ENCODE results near the gene CAST. TPM values are rescaled to one million over a fixed set of nuclear protein-coding genes. Genes with fewer than 3 reads are reported as not detected.
A peak's percentile ranks its signal among the peaks of the same experiment; 100 is the strongest.

CAST gene
- total RNA-seq, 2 donors from 2014 or later: 33.5 to 36.2 TPM

DNA sequence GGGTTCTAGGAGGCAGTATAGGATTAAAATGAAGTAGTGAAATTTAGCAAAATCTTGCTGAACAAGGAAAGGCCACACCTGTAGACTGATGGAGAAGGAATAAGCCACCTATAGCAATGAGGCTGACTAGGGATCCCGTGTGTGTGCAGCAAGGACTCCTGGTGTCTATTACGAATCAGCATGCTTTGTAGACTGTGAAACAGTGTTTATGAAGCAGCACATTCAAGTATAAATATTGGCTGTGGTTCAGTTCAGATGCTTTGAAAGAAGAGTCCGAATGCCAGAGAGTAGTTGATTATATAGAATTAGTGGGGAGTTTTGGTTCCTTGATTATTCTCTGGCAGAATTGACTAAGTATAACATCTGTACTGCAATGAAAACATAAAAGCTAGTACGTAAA is 41.8 kb downstream of the CAST start:
- TF ChIP-seq, protein P1, sequence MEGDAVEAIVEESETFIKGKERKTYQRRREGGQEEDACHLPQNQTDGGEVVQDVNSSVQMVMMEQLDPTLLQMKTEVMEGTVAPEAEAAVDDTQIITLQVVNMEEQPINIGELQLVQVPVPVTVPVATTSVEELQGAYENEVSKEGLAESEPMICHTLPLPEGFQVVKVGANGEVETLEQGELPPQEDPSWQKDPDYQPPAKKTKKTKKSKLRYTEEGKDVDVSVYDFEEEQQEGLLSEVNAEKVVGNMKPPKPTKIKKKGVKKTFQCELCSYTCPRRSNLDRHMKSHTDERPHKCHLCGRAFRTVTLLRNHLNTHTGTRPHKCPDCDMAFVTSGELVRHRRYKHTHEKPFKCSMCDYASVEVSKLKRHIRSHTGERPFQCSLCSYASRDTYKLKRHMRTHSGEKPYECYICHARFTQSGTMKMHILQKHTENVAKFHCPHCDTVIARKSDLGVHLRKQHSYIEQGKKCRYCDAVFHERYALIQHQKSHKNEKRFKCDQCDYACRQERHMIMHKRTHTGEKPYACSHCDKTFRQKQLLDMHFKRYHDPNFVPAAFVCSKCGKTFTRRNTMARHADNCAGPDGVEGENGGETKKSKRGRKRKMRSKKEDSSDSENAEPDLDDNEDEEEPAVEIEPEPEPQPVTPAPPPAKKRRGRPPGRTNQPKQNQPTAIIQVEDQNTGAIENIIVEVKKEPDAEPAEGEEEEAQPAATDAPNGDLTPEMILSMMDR (conservative IDR thresholded peaks at IDR 0.05): no peak
- Mint-ChIP-seq H3K4me3 (peak overlapping the region; percentile 85), H3K9me3 (no peaks in the 10 kb centered on the region), H3K36me3 (ENCODE audit: low read depth) (no peaks in the 10 kb centered on the region), H3K27ac (no peak overlapping the region), H3K27me3 (ENCODE audit: insufficient read depth) (peaks cover 24% of the 10 kb centered on the region), H3K4me1 (peaks cover 8% of the 10 kb centered on the region)
- Histone ChIP-seq H3K36me3 (ENCODE audit: control insufficient read depth, insufficient read depth, low read length) (no peaks in the 10 kb centered on the region), H3K27me3 (ENCODE audit: control insufficient read depth, insufficient read depth, low read length, poor library complexity, severe bottlenecking) (no peaks in the 10 kb centered on the region), H3K4me1 (ENCODE audit: control insufficient read depth, insufficient read depth, low read length) (no peaks in the 10 kb centered on the region), H3K4me3 (ENCODE audit: low read length) (peak overlapping the region; percentile 83), H3K27ac (ENCODE audit: low read depth, low read length) (no peak overlapping the region), H3K9me3 (ENCODE audit: control insufficient read depth, low read length) (no peaks in the 10 kb centered on the region), H3K9ac (ENCODE audit: extremely low read depth, low read length, poor library complexity, severe bottlenecking) (no peak overlapping the region)
- 89 to 94% methylated on average over 3 to 4 of the region's 4 CpGs for WGBS, 2 experiments (ENCODE audit: insufficient coverage in 1 of 2, insufficient read length in 1 of 2)
- DNase-seq: no peak

DNA sequence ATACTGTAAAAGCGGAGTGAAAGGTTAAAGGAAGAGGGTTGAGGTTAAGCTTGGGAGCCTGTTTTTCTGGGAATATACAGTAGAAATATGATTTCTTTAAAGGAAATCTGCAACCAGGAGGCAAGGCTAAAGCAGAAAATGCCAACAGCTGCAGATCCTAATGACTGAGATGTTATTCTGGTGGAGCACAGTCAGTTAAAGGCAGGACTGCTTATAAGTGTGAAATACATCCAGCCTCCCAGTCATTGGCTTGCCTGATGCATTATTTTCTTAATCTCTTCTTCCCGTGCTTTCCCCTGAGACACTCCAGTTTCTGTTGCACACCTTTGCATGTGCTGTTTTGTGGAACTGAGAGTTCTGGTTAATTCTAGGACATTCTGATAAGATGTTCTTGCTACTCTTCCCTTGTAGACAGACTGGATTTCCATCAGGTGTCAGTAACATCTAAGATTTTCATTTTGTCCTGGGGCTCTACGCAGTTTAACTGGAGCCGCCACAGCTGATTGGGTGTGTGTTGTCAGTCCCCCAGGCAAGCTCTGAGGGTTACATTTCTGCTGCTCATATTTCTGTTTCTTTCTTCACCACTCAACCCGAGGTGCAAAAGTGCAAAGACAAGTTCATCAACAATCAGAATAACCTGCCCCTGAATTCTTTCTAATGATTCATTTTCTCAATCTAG is 44.4 kb downstream of the CAST start:
- Histone ChIP-seq H3K27ac (ENCODE audit: low read depth, low read length) (no peak overlapping the region), H3K27me3 (ENCODE audit: control insufficient read depth, insufficient read depth, low read length, poor library complexity, severe bottlenecking) (no peaks in the 10 kb centered on the region), H3K9ac (ENCODE audit: extremely low read depth, low read length, poor library complexity, severe bottlenecking) (no peak overlapping the region), H3K36me3 (ENCODE audit: control insufficient read depth, insufficient read depth, low read length) (no peaks in the 10 kb centered on the region), H3K4me3 (ENCODE audit: low read length) (no peak overlapping the region), H3K9me3 (ENCODE audit: control insufficient read depth, low read length) (no peaks in the 10 kb centered on the region), H3K4me1 (ENCODE audit: control insufficient read depth, insufficient read depth, low read length) (no peaks in the 10 kb centered on the region)
- Mint-ChIP-seq H3K36me3 (ENCODE audit: low read depth) (no peaks in the 10 kb centered on the region), H3K9me3 (no peaks in the 10 kb centered on the region), H3K4me3 (no peak overlapping the region), H3K4me1 (peaks cover 6% of the 10 kb centered on the region), H3K27me3 (ENCODE audit: insufficient read depth) (peaks cover 24% of the 10 kb centered on the region), H3K27ac (no peak overlapping the region)
- 89 to 94% methylated on average over 5 of the region's 5 CpGs for WGBS, 2 experiments (ENCODE audit: insufficient coverage in 1 of 2, insufficient read length in 1 of 2)
- no peak for DNase-seq
- TF ChIP-seq, protein P1 (conservative IDR thresholded peaks at IDR 0.05): no peak

DNA sequence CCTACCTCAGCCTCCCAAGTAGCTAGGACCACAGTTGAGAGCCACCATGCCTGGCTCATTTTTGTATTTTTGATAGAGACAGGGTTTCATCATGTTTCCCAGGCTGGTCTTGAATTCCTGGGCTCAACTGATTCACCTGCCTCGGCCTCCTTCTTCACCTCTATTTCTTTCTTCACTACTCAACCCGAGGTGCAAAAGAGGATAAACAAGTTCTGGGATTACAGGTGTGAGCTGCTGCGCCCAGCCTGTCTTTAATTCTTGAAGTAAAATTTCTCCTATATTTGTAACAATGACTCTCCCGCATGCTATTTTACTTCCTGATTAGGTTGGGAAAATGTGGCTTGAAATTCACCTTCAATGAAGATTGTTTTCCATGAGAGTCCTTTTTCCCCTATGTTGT is 46.4 kb downstream of the CAST start:
- H3K36me3 Mint-ChIP-seq (ENCODE audit: low read depth): no peaks in the 10 kb centered on the region
- WGBS, 2 experiments (ENCODE audit: insufficient coverage in 1 of 2, insufficient read length in 1 of 2): 100% methylated on average over 1 to 4 of the region's 4 CpGs
- TF ChIP-seq, protein P1 (conservative IDR thresholded peaks at IDR 0.05): no peak
- Histone ChIP-seq H3K36me3 (ENCODE audit: control insufficient read depth, insufficient read depth, low read length) (no peaks in the 10 kb centered on the region), H3K9me3 (ENCODE audit: control insufficient read depth, low read length) (no peaks in the 10 kb centered on the region), H3K9ac (ENCODE audit: extremely low read depth, low read length, poor library complexity, severe bottlenecking) (no peak overlapping the region), H3K27me3 (ENCODE audit: control insufficient read depth, insufficient read depth, low read length, poor library complexity, severe bottlenecking) (no peaks in the 10 kb centered on the region), H3K4me1 (ENCODE audit: control insufficient read depth, insufficient read depth, low read length) (no peaks in the 10 kb centered on the region), H3K27ac (ENCODE audit: low read depth, low read length) (no peak overlapping the region), H3K4me3 (ENCODE audit: low read length) (no peak overlapping the region)
- DNase-seq: no peak
- peaks cover 16% of the 10 kb centered on the region for H3K27me3 Mint-ChIP-seq (ENCODE audit: insufficient read depth)
- peaks cover 2% of the 10 kb centered on the region for H3K4me1 Mint-ChIP-seq
- H3K4me3 Mint-ChIP-seq: no peak overlapping the region
- H3K27ac Mint-ChIP-seq: no peak overlapping the region
- H3K9me3 Mint-ChIP-seq: no peaks in the 10 kb centered on the region
